Brain microvascular endothelial cell (primary cell): ENCODE measurements around the gene PALLD.

Experiments used
- DNase-seq: peaks from one replicate; pipeline ENCODE4 v3.0.0-alpha.2; 2020
- H3K27ac ChIP-seq: fragments of 250-450 bp; sonication (Bioruptor Pico); 2 replicates; pipeline ENCODE4 v1.5.1; 2020; ENCODE audit warnings: mild to moderate bottlenecking, moderate library complexity
- H3K27me3 ChIP-seq: fragments of 250-450 bp; sonication (Bioruptor Pico); replicated peaks from 2 replicates; pipeline ENCODE4 v1.5.1; 2020; ENCODE audit warnings: mild to moderate bottlenecking
- H3K36me3 ChIP-seq: fragments of 250-450 bp; sonication (Bioruptor Pico); replicated peaks from 2 replicates; pipeline ENCODE4 v1.5.1; 2020; ENCODE audit warnings: mild to moderate bottlenecking
- H3K4me3 ChIP-seq: 2 replicates; pipeline ENCODE4 v1.5.1; 2011; ENCODE audit warnings: low read depth, mild to moderate bottlenecking, control low read depth, low read length, moderate library complexity
- in situ Hi-C: cut with HindIII; loops from 2 replicates; pipeline ENCODE4 v1.10.0; 2017; ENCODE audit warnings: low sequenced_read_pairs, low pct_ligation_motif_present
- TF ChIP-seq, protein P1 (sequence below): IDR thresholded peaks from 2 replicates; pipeline ENCODE4 v1.5.1; 2011; ENCODE audit warnings: low read depth, mild to moderate bottlenecking, moderate library complexity, low read length, control low read depth, inconsistent platforms; ENCODE audit errors: missing control alignments

The PALLD gene

DNA sequence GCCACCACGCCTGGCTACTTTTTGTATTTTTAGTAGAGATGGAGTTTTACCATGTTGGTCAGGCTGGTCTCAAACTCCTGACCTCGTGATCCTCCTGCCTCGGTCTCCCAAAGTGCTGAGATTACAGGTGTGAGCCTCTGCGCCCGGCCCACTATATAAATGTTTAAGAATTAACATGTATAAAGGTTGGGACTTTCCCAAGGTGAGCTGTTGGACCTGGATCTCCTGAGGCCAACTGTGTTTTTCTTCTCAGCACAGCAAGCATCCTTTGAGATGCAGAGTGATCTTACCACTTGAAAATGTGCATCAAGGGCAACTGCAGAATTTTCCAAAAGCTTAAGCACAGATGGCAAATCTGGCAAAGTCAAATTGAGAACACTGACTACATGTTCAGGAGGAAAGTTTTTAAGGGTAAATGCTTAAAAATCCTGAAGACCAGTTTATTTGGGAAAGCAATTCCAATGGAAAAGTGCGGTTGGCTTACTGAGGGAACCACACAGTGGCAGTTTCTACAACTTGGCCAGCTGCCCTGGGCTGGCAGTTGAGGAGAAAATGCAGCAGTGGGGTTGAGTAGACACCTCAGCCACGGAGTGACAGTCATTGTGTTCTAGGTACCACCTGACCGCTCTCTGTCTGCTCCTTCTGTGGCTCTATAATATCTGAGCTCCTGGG, 344.3 kb downstream of the PALLD start:
- DNase-seq = no peak
- TF ChIP-seq, protein P1, sequence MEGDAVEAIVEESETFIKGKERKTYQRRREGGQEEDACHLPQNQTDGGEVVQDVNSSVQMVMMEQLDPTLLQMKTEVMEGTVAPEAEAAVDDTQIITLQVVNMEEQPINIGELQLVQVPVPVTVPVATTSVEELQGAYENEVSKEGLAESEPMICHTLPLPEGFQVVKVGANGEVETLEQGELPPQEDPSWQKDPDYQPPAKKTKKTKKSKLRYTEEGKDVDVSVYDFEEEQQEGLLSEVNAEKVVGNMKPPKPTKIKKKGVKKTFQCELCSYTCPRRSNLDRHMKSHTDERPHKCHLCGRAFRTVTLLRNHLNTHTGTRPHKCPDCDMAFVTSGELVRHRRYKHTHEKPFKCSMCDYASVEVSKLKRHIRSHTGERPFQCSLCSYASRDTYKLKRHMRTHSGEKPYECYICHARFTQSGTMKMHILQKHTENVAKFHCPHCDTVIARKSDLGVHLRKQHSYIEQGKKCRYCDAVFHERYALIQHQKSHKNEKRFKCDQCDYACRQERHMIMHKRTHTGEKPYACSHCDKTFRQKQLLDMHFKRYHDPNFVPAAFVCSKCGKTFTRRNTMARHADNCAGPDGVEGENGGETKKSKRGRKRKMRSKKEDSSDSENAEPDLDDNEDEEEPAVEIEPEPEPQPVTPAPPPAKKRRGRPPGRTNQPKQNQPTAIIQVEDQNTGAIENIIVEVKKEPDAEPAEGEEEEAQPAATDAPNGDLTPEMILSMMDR = no peak
- H3K27ac ChIP-seq = no peak overlapping the region
- H3K36me3 ChIP-seq = peaks cover 14% of the 10 kb centered on the region
- no peak overlapping the region for H3K4me3 ChIP-seq
- no peaks in the 10 kb centered on the region for H3K27me3 ChIP-seq
- in situ Hi-C loops = no loop called here

DNA sequence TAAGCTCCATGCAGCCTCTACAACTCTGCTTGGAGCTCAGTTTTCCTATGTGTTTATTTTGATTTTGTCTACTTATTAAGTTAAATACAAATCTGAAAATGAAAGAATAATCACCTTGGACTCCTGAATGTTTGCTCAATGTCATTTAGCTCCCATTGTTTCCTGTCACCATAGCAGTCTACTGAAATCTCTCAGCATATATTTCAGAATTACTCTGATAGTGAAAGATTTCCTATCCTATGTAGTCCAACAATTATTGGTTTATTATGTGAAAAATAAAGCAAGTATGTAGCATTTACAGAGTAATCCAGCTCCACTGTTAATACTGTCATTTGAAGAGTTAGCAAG, 344.8 kb downstream of the PALLD start:
- Histone ChIP-seq H3K4me3 (no peak overlapping the region), H3K27ac (no peak overlapping the region), H3K36me3 (peaks cover 14% of the 10 kb centered on the region), H3K27me3 (no peaks in the 10 kb centered on the region)
- TF ChIP-seq, protein P1 = no peak
- in situ Hi-C loops = no loop called here
- no peak for DNase-seq

DNA sequence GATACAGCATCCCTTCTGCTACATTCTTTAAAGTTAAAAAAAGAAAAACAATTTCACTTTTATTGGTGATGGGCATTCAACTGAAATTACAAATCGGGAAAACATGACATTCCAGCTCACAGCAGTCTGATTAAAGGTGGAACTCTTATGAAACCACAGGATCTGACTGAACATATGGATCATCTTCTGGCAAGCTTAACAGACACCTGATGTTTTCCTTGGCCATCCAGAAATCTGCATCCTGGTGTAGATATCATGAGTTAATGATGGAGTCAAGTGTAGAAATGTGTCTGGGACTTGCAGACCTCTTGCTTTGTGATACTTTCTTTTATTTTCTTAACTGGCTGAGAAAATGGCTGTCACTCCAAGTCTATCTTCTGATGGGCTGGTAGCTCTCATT, 345.3 kb downstream of the PALLD start:
- TF ChIP-seq, protein P1 = no peak
- in situ Hi-C loops = no loop called here
- H3K4me3 ChIP-seq = no peak overlapping the region
- DNase-seq = no peak
- peaks cover 14% of the 10 kb centered on the region for H3K36me3 ChIP-seq
- no peaks in the 10 kb centered on the region for H3K27me3 ChIP-seq
- no peak overlapping the region for H3K27ac ChIP-seq

DNA sequence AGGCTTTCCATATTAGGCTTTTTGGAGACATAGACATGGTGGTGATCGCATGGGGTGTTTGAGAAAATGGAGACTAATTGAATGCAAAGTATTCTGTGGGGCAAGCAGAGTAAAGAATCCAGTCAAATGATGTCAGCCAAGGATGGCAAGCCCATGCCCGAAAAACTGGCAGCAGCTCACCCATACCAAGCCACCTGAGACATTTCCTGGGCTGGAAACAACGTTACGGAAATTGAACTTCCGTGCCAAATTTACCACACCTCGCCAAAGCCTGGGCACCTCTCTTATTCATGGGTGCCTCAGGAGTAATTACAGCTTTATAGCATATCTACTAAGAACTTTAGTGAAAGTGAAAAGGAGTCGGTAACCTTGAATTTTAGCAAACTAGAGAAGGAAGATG, 346.8 kb downstream of the PALLD start:
- no peak overlapping the region for H3K27ac ChIP-seq
- DNase-seq = no peak
- in situ Hi-C loops = no loop called here
- no peaks in the 10 kb centered on the region for H3K27me3 ChIP-seq
- no peak overlapping the region for H3K4me3 ChIP-seq
- H3K36me3 ChIP-seq = peaks cover 9% of the 10 kb centered on the region
- TF ChIP-seq, protein P1 = no peak

DNA sequence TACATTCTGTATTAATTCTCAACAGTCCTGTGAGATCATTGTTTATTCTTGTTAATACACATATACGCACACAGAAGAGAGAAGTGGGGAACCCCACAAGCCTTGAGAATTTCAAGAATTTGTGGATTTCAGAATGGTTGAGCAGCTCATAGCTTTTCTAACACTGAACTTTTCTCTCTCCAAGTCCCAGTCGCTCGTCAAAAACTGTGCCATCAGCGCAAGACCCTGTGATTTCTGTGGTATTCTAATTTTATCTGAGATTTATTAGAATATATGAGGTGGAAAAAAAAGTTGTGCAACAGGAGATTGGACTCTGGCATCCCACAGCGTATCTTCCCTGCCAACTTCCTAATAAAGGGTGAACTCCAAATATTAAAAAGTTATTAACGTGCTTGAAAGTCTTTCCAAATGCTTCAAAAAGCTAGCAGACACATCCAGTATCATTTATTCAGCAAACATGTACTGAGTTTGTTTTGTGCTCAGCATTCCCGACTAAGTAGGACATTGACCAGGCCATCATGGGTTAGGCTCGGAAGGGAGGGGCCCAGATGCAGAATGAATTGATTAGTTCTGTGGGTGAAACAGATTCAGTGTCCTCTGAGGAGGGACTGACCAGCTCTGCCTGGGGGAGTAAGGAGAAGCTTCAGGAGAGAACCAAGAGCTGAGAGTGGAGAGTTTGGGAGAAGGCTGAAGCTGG, 347.6 kb downstream of the PALLD start:
- peaks cover 9% of the 10 kb centered on the region for H3K36me3 ChIP-seq
- no peak for DNase-seq
- in situ Hi-C loops = no loop called here

More for the DNA sequence above, 347.6 kb downstream of the PALLD start:
- Histone ChIP-seq H3K27ac (no peak overlapping the region), H3K27me3 (no peaks in the 10 kb centered on the region), H3K4me3 (no peak overlapping the region)
- TF ChIP-seq, protein P1 = no peak
